Activated CD8-positive, alpha-beta memory T cell treated with anti-CD3 and anti-CD28 coated beads, Interleukin-2, amount 10 ng/mL, durations not matched to agents 7 days and 5 days (primary cell): ENCODE results near the gene BCL6B. TPM values are rescaled to one million over a fixed set of nuclear protein-coding genes. Genes with fewer than 3 reads are reported as not detected.

Experiments
- ATAC-seq: fragments of 150-1000 bp; cut with Tn5 transposase; one replicate; pipeline ENCODE4 v1.10.0; 2021; ENCODE audit warnings: moderate library complexity
- CTCF ChIA-PET: fragments of 350-600 bp; sonication (Branson Sonifier 250); formaldehyde crosslinking; loops from one replicate; lab custom pipeline; 2021; ENCODE audit warnings: antibody characterized with exemption; lab: Charles Lee
- DNase-seq: peaks from one replicate; pipeline ENCODE4 v3.0.0-alpha.2; 2020
- H3K27ac Mint-ChIP-seq: one replicate; pipeline ENCODE4 v1.8.0; 2021; ENCODE audit warnings: mild to moderate bottlenecking, mixed read lengths
- H3K27me3 Mint-ChIP-seq: one replicate; pipeline ENCODE4 v1.8.0; 2021; ENCODE audit warnings: mixed read lengths
- H3K36me3 Mint-ChIP-seq: one replicate; pipeline ENCODE4 v1.8.0; 2021; ENCODE audit warnings: mild to moderate bottlenecking, mixed read lengths
- H3K4me1 Mint-ChIP-seq: one replicate; pipeline ENCODE4 v1.8.0; 2021; ENCODE audit warnings: mixed read lengths
- H3K4me3 Mint-ChIP-seq: one replicate; pipeline ENCODE4 v1.8.0; 2021; ENCODE audit warnings: mild to moderate bottlenecking, moderate library complexity, mixed read lengths
- H3K9me3 Mint-ChIP-seq: one replicate; pipeline ENCODE4 v1.8.0; 2022; ENCODE audit warnings: low read depth, mixed read lengths
- total RNA-seq, 2 experiments: library from RNA; stranded (reverse); gene quantifications; one replicate each; pipeline ENCODE4 v1.2.3, GENCODE V29; 2021

The BCL6B gene
- total RNA-seq, 2 experiments from 2014 or later = 0.85 to 6.7 TPM

DNA sequence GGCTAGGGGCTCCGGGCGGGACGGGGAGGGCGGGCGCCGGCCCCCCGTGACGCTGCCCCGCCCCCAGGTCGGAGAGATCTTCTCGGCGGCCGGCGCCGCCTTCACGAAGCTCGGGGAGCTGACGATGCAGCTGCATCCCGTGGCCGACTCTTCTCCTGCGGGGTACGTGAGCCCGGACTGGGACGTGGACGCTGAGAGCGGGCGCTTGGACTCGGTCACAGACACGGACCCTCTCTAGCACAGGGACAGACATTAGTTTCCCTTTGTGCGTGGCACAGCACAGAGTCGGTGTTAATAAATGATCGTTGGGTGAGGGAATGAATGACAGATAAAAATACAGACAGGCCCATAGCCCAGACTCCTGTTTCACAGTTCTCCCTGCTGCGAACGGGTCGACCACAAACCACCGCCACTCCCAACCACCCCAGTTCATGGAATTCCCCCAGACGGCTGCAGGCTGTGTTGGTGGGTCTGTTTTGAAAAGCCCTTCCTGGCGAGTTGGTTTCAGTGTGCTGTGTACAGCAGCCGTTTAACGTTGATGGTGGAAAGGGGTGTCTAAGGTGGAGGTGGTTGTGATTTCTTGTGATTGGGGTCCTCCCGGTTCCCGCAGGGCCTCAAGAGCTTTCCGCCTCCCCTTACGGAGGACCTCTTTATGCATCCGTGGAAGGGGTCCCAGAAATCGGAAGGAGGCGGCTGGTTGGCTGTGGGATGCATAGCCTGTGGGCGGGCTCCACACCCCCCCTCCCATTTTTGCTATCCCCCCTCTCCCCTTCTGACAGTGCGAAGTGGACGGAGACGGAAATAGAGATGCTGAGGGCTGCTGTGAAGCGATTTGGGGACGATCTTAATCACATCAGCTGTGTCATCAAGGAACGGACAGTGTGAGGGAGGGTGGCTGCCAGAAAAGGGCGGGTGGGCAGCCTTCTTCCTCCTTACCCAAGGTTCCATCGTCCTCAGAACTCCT lies 7.6 kb upstream of the BCL6B start:
- Mint-ChIP-seq H3K4me3 (peak overlapping the region; percentile 83), H3K27ac (peak overlapping the region; percentile 98), H3K4me1 (peaks cover 62% of the 10 kb centered on the region), H3K27me3 (no peaks in the 10 kb centered on the region), H3K9me3 (no peaks in the 10 kb centered on the region), H3K36me3 (peaks cover 30% of the 10 kb centered on the region)
- ATAC-seq = peak; percentile 7
- peak; percentile 90 for DNase-seq
- CTCF ChIA-PET = interaction anchor here (1.1 to 7.2 kb wide), 6 partner anchors 12 to 104 kb away, joined by 4 to 43 read pairs (median 16); partner anchors contain the start of gene SLC16A13

DNA sequence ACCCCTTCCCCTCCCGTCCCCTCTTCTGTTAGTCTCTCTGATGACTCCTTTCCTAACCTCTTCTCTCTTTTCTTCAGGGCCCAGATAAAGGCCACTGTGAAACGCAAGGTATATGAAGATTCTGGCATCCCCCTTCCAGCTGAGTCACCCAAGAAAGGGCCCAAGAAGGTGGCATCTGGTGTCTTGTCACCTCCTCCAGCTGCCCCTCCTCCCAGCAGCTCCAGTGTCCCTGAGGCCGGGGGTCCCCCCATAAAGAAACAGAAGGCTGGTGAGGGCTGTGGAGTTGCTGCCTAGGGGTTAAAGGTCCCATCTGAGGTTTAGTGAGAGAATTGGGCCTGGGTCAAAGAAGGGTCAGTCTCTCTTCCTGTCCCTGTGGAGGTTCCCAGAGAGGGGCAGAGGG lies 6.4 kb upstream of the BCL6B start:
- H3K4me1 Mint-ChIP-seq = peaks cover 62% of the 10 kb centered on the region
- no peak for ATAC-seq

DNA sequence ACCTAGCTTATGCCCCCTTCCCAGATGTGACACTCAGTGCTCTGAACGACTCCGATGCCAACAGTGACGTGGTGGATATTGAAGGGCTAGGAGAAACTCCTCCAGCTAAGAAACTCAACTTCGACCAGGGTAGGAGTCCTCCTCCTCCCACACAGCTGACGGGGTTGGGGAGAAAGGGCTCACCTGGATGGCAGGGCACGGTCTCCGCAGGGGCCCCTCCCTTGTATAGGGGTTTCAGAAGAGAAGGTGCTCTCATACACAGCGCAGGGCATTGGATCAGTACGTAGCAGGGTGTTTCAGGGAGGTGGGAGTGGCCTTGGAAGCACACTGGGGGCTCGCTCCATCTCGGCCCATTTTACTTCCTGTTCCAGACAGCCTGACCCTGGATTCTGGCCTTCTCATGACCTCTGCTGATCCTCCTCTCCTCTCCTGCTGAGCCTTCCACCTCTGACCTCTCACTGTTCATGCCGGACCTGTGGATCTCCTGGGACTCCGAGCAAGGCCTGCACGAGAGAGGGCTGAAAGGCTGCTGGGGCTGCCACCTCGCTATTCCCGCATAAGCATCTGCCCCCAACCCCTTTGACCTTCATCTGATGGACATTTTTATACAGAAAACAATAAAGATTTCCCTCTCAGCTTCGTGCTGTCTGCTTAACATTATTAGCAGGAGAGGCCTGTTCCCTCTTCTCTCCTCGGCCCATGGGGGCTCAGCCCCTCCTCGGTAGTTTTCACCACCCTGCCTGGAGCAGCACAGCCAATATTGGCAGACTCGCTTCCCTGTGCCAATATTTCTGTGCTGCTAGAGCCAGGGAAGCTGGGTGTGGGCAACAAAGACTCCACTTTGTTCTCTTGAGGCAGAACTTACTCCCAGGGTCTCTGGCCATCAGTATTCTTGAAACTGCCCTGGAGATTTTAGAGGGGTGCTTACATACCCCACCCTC lies 5.7 kb upstream of the BCL6B start:
- Mint-ChIP-seq H3K9me3 (no peaks in the 10 kb centered on the region), H3K27ac (peak overlapping the region; percentile 98), H3K4me3 (peak overlapping the region; percentile 83), H3K36me3 (peaks cover 30% of the 10 kb centered on the region), H3K4me1 (peaks cover 59% of the 10 kb centered on the region), H3K27me3 (no peaks in the 10 kb centered on the region)
- CTCF ChIA-PET = interaction anchor here (1.1 to 7.2 kb wide), 6 partner anchors 14 to 173 kb away, joined by 3 to 43 read pairs (median 16); partner anchors contain the start of gene SLC16A13
- ATAC-seq (no peak), DNase-seq (no peak)

More for the DNA sequence above, 6.4 kb upstream of the BCL6B start:
- Mint-ChIP-seq H3K9me3 (no peaks in the 10 kb centered on the region), H3K36me3 (peaks cover 30% of the 10 kb centered on the region), H3K4me3 (peak overlapping the region; percentile 83), H3K27me3 (no peaks in the 10 kb centered on the region), H3K27ac (peak overlapping the region; percentile 98)
- CTCF ChIA-PET = interaction anchor here (1.2 to 7.2 kb wide), 5 partner anchors 13 to 106 kb away, joined by 4 to 43 read pairs (median 16); partner anchors contain the start of gene SLC16A13
- no peak for DNase-seq

DNA sequence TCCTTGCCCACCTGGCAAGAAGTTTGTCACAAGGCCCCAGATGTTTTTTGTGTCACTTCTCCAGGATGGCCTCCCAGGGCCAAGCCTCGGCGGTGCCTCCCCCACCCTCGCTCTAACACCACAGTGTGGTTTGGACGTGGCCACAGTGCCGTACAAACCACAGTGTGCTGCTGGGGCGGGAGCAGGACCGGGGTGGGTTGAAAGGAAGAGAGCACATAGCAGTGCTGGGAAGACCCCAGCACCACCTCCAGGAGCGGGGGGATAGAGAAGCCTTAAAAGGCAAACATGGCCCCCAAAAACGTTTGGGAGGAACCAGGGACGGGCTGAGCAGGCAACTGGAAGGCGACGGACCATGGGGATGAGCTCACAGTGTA lies 5.0 kb upstream of the BCL6B start:
- ATAC-seq (no peak), DNase-seq (peak; percentile 73)
- peaks cover 62% of the 10 kb centered on the region for H3K4me1 Mint-ChIP-seq
- H3K27ac Mint-ChIP-seq = peak overlapping the region; percentile 98
- CTCF ChIA-PET = interaction anchor here (1.1 to 7.2 kb wide), 4 partner anchors 14 to 174 kb away, joined by 3 to 43 read pairs (median 7); no protein-coding TSS in a partner anchor
- H3K9me3 Mint-ChIP-seq = no peaks in the 10 kb centered on the region
- peak overlapping the region; percentile 7 for H3K4me3 Mint-ChIP-seq
- no peaks in the 10 kb centered on the region for H3K27me3 Mint-ChIP-seq
- peaks cover 30% of the 10 kb centered on the region for H3K36me3 Mint-ChIP-seq

DNA sequence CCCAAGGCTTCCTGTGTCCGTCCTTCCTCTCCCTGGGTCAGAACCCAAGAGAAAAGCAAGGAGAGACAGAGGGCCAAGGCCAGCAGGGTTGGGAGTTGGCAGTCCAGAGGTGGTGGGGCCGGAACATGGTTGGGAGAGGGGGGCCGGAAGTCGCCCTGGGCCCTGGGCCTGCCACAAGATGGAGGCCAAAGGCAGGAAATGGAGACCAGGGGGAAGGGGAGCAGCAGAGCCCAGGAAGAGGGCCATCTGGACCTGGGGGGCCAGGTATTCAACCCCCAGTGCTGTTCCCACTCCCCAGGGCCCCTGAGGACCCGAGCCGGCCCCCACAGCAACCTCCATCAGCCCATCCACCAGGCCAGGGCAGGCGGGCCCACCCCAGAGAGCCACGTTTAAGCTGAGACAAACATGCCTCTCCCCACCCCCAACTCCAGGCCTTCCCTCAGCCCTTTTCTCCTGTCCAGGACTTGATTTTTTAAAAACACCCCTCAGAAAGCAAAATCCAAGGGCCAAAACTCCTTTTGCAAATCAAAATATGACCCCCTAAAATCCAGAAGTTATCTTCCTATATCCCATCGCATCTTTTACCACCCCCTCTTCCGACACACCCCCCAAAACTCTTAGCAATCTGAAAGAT lies 4.4 kb upstream of the BCL6B start:
- Mint-ChIP-seq H3K4me1 (peaks cover 69% of the 10 kb centered on the region), H3K9me3 (no peaks in the 10 kb centered on the region), H3K27ac (peak overlapping the region; percentile 98), H3K4me3 (no peak overlapping the region), H3K27me3 (no peaks in the 10 kb centered on the region), H3K36me3 (peaks cover 27% of the 10 kb centered on the region)
- CTCF ChIA-PET = interaction anchor here (1.1 to 7.2 kb wide), 4 partner anchors 15 to 175 kb away, joined by 3 to 43 read pairs (median 7); no protein-coding TSS in a partner anchor
- no peak for ATAC-seq
- no peak for DNase-seq

DNA sequence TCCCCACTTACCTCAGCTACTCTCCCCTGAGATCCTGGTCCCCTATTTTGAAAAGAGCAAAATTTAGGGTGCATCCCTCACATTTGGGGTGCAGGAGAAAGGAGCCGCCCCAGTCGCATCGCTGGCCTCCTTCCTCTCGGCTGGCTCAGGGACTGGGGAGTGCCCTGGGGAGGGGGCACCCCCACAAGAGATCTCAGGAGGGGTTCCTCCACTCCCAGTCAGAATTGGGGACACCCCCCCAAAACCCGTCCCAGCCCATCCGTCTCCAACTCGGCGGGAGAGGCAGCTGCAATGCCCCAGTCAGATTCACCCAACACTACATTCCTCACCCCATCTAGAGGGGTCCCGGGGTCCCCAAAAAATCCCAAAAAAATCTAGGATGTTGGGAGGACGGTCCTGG lies 3.5 kb upstream of the BCL6B start:
- peaks cover 77% of the 10 kb centered on the region for H3K4me1 Mint-ChIP-seq
- CTCF ChIA-PET = interaction anchor here (1.1 to 2.3 kb wide), 3 partner anchors 105 to 109 kb away, joined by 3 to 7 read pairs (median 7); no protein-coding TSS in a partner anchor
- ATAC-seq (no peak), DNase-seq (no peak)
- no peak overlapping the region for H3K27ac Mint-ChIP-seq
- no peak overlapping the region for H3K4me3 Mint-ChIP-seq
- H3K9me3 Mint-ChIP-seq = no peaks in the 10 kb centered on the region
- peaks cover 21% of the 10 kb centered on the region for H3K36me3 Mint-ChIP-seq
- H3K27me3 Mint-ChIP-seq = no peaks in the 10 kb centered on the region

DNA sequence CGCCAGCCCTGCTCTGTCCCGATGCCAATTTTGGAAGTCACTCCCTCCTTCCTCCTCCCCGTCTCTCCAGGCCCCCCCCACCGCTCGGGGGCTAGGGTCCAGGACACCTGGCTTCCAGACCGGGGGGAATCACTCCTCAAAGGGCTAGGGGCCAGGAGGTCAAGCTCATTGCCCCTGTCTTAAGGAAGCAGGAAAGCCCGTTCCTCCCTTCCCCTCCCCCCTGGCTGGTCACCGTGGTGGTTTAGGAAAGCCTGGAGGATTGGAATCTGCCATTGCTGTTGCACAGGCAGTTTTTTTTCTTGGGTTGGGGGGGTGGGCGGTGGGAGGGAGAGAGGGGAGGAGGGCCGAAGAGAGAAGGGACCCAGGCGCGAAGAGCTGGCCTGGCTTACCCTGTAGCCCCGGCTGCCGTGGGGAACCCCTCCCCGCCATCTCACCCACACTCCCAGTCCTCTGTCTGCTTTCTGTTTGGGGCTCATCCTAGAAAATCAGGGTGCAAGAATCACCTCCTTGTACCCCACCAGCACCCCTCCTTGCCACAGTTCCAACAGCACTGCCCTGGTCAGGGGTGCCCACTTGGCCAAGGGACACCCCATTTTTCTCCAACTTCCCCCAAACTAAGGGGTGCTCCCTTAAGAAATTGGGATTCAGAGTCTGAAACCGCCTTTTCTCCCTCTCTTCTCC lies 2.9 kb upstream of the BCL6B start:
- DNase-seq (no peak), ATAC-seq (no peak)
- CTCF ChIA-PET = interaction anchor here (1.1 to 4.4 kb wide), 8 partner anchors 14 to 110 kb away, joined by 3 to 65 read pairs (median 22); partner anchors contain the start of gene SLC16A13
- no peak overlapping the region for H3K27ac Mint-ChIP-seq
- peaks cover 77% of the 10 kb centered on the region for H3K4me1 Mint-ChIP-seq
- no peak overlapping the region for H3K4me3 Mint-ChIP-seq
- H3K36me3 Mint-ChIP-seq = peaks cover 19% of the 10 kb centered on the region
- no peaks in the 10 kb centered on the region for H3K27me3 Mint-ChIP-seq
- H3K9me3 Mint-ChIP-seq = no peaks in the 10 kb centered on the region

DNA sequence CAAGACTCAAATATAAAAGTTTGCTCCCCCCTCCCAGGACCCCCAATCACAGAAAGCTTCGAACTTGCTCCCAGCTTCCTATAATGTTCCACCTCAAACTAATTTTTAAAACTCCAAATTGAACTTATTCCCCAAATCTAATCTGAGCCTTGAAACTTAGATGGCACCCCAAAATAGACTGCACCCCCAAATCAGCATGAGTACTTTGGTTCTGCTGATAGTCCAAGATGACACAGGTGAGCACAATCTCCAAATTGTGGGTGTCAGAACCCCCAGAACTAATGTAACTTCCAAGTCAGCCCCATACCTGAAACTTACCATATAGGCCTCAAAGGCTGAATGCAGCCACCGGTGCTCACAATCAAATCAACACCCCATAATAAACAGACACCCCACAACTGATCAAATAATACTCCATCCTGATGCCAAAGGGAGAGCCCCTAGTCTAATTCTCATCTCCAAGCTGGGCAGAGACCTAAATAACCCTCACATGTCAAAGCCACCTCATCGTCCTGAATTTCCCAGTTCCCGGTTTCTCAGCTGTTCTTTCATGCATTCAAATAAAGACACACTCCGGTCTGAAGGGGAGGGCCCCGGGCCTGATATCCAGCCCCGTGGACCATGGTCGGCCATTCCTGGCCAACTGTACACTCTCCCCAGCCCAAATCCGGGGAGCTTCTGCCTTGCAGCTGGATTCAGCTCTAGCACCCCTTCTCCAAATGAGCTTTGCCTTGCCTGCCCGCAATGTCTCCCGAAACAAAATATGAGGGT lies 1.8 kb upstream of the BCL6B start:
- peak overlapping the region; percentile 32 for H3K27ac Mint-ChIP-seq
- no peak for ATAC-seq
- H3K4me3 Mint-ChIP-seq = peak overlapping the region; percentile 40
- DNase-seq = no peak
- H3K36me3 Mint-ChIP-seq = peaks cover 16% of the 10 kb centered on the region
- no peaks in the 10 kb centered on the region for H3K9me3 Mint-ChIP-seq
- no peaks in the 10 kb centered on the region for H3K27me3 Mint-ChIP-seq
- CTCF ChIA-PET = interaction anchor here (0.6 to 4.4 kb wide), 19 partner anchors 9 to 275 kb away, joined by 3 to 65 read pairs (median 7); partner anchors contain the start of genes RNASEK and SLC16A13
- H3K4me1 Mint-ChIP-seq = peaks cover 71% of the 10 kb centered on the region

DNA sequence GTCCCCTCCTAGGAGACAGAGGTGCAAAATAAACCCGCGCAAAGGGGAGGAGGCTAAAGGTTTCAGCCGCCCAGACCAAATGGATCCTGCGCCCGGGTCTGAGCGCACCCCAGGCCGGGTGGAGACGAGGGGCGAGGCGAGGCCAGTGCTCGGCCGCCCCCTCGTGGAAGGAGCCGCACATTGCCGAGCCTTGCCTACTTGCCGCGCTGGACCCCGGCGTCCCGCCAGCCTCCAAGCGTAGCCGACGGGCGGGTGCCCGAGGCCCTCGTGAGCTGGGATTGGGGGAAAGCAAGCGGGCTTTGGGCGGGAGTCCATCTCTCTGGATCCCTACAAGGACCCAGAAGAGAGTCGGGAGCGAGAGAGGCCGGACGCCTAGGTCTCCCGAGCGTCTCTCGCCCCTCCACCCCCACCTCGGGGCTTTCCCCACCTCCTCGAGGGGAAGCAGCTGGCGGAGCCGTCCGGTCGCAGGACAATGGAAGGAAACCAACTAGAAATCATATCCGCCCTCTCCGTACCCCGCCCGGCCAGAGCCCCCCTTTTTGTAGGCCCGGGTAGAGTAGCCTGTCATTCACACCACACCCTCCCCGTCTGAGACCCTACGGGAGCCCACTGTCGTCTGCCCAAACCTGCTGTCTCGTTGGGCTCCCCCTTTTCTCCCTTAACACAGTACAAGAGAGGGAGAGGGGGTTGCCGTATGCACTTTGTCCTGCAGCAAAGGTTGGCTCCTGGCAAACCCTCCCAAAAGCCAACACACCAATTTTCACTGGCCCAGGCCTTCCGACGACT lies 664 bp upstream of the BCL6B start:
- CTCF ChIA-PET = interaction anchor here (0.6 to 4.4 kb wide), 26 partner anchors 8 to 274 kb away, joined by 3 to 65 read pairs (median 5); partner anchors contain the start of genes RNASEK and SLC16A13
- no peaks in the 10 kb centered on the region for H3K9me3 Mint-ChIP-seq
- peak; percentile 77 for ATAC-seq
- H3K27me3 Mint-ChIP-seq = no peaks in the 10 kb centered on the region
- H3K4me1 Mint-ChIP-seq = peaks cover 60% of the 10 kb centered on the region
- H3K27ac Mint-ChIP-seq = peak overlapping the region; percentile 79
- peak overlapping the region; percentile 62 for H3K4me3 Mint-ChIP-seq
- H3K36me3 Mint-ChIP-seq = peaks cover 8% of the 10 kb centered on the region
- peak; percentile 89 for DNase-seq

DNA sequence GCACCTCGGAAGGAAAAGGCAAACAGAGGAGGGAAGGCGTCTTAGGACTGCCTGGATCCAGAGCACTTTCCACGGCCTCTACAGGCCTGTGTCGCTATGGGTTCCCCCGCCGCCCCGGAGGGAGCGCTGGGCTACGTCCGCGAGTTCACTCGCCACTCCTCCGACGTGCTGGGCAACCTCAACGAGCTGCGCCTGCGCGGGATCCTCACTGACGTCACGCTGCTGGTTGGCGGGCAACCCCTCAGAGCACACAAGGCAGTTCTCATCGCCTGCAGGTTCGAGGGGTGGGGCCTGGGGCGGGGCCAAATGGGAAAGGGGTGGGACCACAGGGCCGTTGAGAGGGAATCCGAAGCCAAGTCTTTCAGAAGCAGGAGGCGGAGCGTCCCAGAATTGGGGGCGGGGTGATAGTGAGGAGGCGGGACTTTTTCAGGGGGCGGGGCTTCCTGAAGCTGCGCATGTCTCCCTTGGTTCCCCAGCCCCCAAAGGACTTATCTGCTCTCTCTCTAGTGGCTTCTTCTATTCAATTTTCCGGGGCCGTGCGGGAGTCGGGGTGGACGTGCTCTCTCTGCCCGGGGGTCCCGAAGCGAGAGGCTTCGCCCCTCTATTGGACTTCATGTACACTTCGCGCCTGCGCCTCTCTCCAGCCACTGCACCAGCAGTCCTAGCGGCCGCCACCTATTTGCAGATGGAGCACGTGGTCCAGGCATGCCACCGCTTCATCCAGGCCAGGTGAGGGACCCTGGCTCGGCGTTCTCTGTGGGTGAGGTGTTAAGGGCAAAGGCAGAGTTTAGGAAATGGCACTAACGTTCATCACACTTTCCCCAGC lies 939 bp downstream of the BCL6B start:
- peak; percentile 84 for ATAC-seq
- no peaks in the 10 kb centered on the region for H3K36me3 Mint-ChIP-seq
- peak overlapping the region; percentile 62 for H3K4me3 Mint-ChIP-seq
- H3K4me1 Mint-ChIP-seq = peaks cover 44% of the 10 kb centered on the region
- peak overlapping the region; percentile 79 for H3K27ac Mint-ChIP-seq
- CTCF ChIA-PET = interaction anchor here (0.5 to 4.4 kb wide), 8 partner anchors 8 to 994 kb away, joined by 3 to 65 read pairs (median 8); partner anchors contain the start of gene SLC16A13
- H3K9me3 Mint-ChIP-seq = no peaks in the 10 kb centered on the region
- no peaks in the 10 kb centered on the region for H3K27me3 Mint-ChIP-seq
- DNase-seq = peak; percentile 98
